Mammary epithelial cell (primary cell): ENCODE results near the gene MAPK8.
A peak's percentile ranks its signal among the peaks of the same experiment; 100 is the strongest.

Experiments used
- EZH2 ChIP-seq: IDR thresholded peaks from 2 replicates; pipeline ENCODE4 v1.6.1; 2012; ENCODE audit warnings: low read length, inconsistent platforms, borderline replicate concordance
- TF ChIP-seq, protein P1 (sequence below), 2 donors: IDR thresholded peaks in 1 of 2; conservative IDR thresholded peaks in 1 of 2; 2 replicates each; pipeline ENCODE4 v1.5.1; 2011 to 2012; ENCODE audit warnings: inconsistent platforms in 2 of 2, low read length in 2 of 2, mild to moderate bottlenecking in 2 of 2, control low read depth in 1 of 2, low read depth in 1 of 2; ENCODE audit not compliant: insufficient read depth in 1 of 2; ENCODE audit errors: extremely low read depth in 1 of 2

DNA sequence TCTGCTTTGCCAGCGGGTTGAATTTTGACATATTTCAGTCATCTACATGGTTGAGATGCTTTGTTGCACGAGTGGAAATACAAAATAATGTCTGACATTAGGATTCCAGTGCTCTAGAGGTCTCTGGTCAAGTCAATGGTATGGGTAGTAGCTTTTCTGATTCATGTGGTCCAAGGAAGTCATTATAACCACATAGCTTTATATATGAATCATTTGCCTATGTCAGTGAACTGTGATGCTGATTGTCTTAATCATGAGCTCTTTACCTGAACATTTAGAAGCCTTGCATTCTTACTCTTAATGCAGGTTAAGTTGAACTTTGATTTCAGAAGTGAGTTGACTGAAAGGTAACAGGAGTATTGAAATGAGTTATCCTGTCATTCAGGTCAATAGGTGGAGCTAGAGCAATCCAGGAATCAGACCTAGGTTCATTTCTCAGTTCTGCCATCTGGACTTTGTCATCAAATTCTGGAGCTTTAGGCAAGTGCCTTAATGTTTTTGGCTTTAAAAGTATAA, 3.3 kb downstream of the MAPK8 start:
- TF ChIP-seq, protein P1, sequence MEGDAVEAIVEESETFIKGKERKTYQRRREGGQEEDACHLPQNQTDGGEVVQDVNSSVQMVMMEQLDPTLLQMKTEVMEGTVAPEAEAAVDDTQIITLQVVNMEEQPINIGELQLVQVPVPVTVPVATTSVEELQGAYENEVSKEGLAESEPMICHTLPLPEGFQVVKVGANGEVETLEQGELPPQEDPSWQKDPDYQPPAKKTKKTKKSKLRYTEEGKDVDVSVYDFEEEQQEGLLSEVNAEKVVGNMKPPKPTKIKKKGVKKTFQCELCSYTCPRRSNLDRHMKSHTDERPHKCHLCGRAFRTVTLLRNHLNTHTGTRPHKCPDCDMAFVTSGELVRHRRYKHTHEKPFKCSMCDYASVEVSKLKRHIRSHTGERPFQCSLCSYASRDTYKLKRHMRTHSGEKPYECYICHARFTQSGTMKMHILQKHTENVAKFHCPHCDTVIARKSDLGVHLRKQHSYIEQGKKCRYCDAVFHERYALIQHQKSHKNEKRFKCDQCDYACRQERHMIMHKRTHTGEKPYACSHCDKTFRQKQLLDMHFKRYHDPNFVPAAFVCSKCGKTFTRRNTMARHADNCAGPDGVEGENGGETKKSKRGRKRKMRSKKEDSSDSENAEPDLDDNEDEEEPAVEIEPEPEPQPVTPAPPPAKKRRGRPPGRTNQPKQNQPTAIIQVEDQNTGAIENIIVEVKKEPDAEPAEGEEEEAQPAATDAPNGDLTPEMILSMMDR (conservative IDR thresholded peaks at IDR 0.05 in 1 of 2, IDR thresholded peaks at IDR 0.05 in 1 of 2; ENCODE audit: extremely low read depth in 1 of 2, insufficient read depth in 1 of 2, low read depth in 1 of 2, low read length in 2 of 2) = peak in 1 of 2 donors; percentile 43
- no peak for TF ChIP-seq EZH2
